ENCODE measurements around the gene HDAC4. TPM values are rescaled to one million over a fixed set of nuclear protein-coding genes. Genes with fewer than 3 reads are reported as not detected.

HDAC4 gene
- total RNA-seq, 4 donors from 2014 or later, result 24.8 to 82.9 (median 41.3) TPM

DNA sequence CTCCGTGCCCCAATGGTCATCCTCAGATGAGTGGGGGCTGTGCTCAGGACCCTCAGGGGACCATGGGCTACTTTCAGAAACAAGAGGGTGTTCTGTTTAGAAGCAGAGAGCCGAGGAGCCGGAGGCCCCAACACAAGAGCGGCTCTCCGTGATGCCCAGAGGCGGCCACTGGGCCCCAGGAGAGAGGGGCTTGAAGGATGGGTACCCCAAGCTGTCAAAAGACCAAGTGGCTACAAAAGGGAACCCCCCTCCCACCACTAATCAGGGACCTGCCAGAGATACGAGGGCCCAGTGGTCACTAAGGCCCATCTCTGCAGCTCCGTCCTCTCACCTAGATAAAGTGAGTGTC is 93.6 kb downstream of the HDAC4 start:
- TF ChIP-seq, protein P1, sequence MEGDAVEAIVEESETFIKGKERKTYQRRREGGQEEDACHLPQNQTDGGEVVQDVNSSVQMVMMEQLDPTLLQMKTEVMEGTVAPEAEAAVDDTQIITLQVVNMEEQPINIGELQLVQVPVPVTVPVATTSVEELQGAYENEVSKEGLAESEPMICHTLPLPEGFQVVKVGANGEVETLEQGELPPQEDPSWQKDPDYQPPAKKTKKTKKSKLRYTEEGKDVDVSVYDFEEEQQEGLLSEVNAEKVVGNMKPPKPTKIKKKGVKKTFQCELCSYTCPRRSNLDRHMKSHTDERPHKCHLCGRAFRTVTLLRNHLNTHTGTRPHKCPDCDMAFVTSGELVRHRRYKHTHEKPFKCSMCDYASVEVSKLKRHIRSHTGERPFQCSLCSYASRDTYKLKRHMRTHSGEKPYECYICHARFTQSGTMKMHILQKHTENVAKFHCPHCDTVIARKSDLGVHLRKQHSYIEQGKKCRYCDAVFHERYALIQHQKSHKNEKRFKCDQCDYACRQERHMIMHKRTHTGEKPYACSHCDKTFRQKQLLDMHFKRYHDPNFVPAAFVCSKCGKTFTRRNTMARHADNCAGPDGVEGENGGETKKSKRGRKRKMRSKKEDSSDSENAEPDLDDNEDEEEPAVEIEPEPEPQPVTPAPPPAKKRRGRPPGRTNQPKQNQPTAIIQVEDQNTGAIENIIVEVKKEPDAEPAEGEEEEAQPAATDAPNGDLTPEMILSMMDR (IDR thresholded peaks at IDR 0.05; ENCODE audit: low read depth), result no peak

GRCh38 chr2:239306274-239307220 is 94.3 kb downstream of the HDAC4 start:
- TF ChIP-seq, protein P1 (IDR thresholded peaks at IDR 0.05; ENCODE audit: low read depth), result no peak

DNA sequence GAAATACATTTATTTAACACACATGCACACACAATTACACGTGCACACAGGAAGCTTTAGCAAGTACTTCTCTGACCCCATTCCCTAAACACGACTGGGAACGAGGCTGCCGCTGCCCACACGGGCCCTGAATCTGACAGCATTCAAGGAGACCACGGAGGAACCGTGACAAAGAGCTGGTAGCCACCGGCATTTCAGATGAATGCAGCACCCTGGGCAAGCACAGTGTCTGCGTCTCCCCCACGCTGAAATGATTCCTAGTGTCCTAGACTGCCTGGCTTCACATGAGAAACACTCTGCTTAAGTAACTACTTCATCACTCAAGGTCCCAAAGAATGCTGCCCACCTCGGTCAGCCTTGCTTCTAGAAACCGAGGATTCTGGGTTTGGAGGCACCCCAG is 95.0 kb downstream of the HDAC4 start:
- TF ChIP-seq, protein P1 (IDR thresholded peaks at IDR 0.05; ENCODE audit: low read depth), result no peak

DNA sequence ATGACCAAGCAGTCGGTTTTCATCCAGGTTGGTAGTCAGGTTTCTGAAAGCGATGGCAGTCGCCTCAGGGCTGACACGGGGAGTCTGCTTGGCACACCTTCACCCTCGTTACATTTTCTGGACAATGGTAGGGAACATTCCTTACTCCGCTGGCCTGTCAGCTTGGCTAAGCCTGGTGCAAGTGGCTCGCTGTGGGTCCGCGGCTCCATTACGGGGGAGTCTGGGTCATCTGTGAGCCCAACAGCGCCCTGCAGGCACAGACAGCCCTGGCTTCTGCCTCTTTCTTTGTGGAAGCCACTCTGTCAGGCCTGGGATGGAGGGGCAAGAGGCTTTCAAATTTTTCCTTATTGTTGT is 95.6 kb downstream of the HDAC4 start:
- TF ChIP-seq, protein P1 (IDR thresholded peaks at IDR 0.05; ENCODE audit: low read depth), result no peak

- TF ChIP-seq, protein P1 (IDR thresholded peaks at IDR 0.05; ENCODE audit: low read depth), result no peak
Measured at GRCh38 chr2:239304533-239305221, 96.1 kb downstream of the HDAC4 start.

- TF ChIP-seq, protein P1 (IDR thresholded peaks at IDR 0.05; ENCODE audit: low read depth), result no peak
Measured at GRCh38 chr2:239303711-239304532, 96.9 kb downstream of the HDAC4 start.

All from subcutaneous adipose tissue (tissue), 4 donors.